Endothelial cell of umbilical vein (primary cell): ENCODE data around the gene PSG7. TPM values are rescaled to one million over a fixed set of nuclear protein-coding genes. Genes with fewer than 3 reads are reported as not detected.
"Not testable (repeated sequence)": the region's sequence is repeated elsewhere in the genome, so short reads cannot be mapped to it uniquely, and the experiment has no call there.

ENCODE experiments used
- BruUV-seq: library from RNA; stranded (reverse); fragments of 400-500 nt; replicated peaks from 2 replicates; lab custom pipeline; 2021; lab: Mats Ljungman, UMichigan
- CTCF ChIA-PET: fragments of 300-600, 350-600 bp; sonication (Branson Sonifier 250); formaldehyde crosslinking; loops from one replicate; lab custom pipeline; 2021; ENCODE audit warnings: antibody characterized with exemption, inconsistent platforms; lab: Charles Lee
- POLR2A ChIA-PET: fragments of 300-600, 350-600 bp; sonication (Branson Sonifier 250); formaldehyde crosslinking; loops from one replicate; lab custom pipeline; 2021; ENCODE audit warnings: antibody characterized with exemption, inconsistent platforms; lab: Charles Lee
- DNase-seq: peaks from one replicate; pipeline ENCODE4 v3.0.0-alpha.2; 2011; ENCODE audit warnings: low read depth, low spot score
- FAIRE-seq: peaks from 2 replicates; lab custom pipeline; 2011; peaks lifted over from hg19 to GRCh38; lab: Jason Lieb, UNC
- H2AFZ ChIP-seq: 2 replicates; pipeline ENCODE4 v1.6.0; 2012; ENCODE audit warnings: low read depth, low read length, control low read depth, inconsistent platforms
- H3K27ac ChIP-seq: 2 replicates; pipeline ENCODE4 v1.5.1; 2011; ENCODE audit warnings: low read depth, mild to moderate bottlenecking, control low read depth, low read length, moderate library complexity; ENCODE audit not compliant: insufficient read depth
- H3K27me3 ChIP-seq, 2 experiments: 2 replicates each; pipeline versions ENCODE4 v1.6.0 to v1.6.1; 2011; ENCODE audit warnings: low read length in 2 of 2, mixed read lengths in 1 of 2; ENCODE audit not compliant: control insufficient read depth in 2 of 2, insufficient read depth in 2 of 2
- H3K36me3 ChIP-seq, 2 experiments: 2 replicates in 1 of 2; 3 replicates in 1 of 2; pipeline ENCODE4 v1.5.1; 2011; ENCODE audit warnings: low read length in 2 of 2, mild to moderate bottlenecking in 1 of 2, moderate library complexity in 1 of 2; ENCODE audit not compliant: control insufficient read depth in 2 of 2, insufficient read depth in 2 of 2; ENCODE audit errors: extremely low read depth in 1 of 2
- H3K4me1 ChIP-seq: 3 replicates; pipeline ENCODE4 v1.5.1; 2011; ENCODE audit warnings: mild to moderate bottlenecking, low read length; ENCODE audit not compliant: control insufficient read depth, insufficient read depth; ENCODE audit errors: extremely low read depth
- H3K4me2 ChIP-seq: 2 replicates; pipeline ENCODE4 v1.6.1; 2011; ENCODE audit warnings: low read length, control low read depth, mixed read lengths; ENCODE audit not compliant: insufficient read depth
- H3K4me3 ChIP-seq, 3 experiments: fragments of 200-600 bp in 1 of 3; sonication (generic), shearing (Covaris generic) in 1 of 3; replicated peaks in 1 of 3; 2 replicates each; pipeline ENCODE4 v1.5.1; 2011 to 2016; ENCODE audit warnings: control low read depth in 3 of 3, low read length in 3 of 3, mild to moderate bottlenecking in 2 of 3, inconsistent platforms in 1 of 3, low read depth in 1 of 3, moderate library complexity in 1 of 3; ENCODE audit not compliant: insufficient read depth in 1 of 3
- H3K79me2 ChIP-seq: 2 replicates; pipeline ENCODE4 v1.6.0; 2012; ENCODE audit warnings: low read length, inconsistent platforms; ENCODE audit not compliant: control insufficient read depth, insufficient read depth
- H3K9ac ChIP-seq: replicated peaks from 2 replicates; pipeline ENCODE3; 2011; ENCODE audit warnings: low read length, control low read depth; ENCODE audit not compliant: insufficient read depth; ENCODE audit errors: extremely low read depth
- H3K9me1 ChIP-seq: replicated peaks from 3 replicates; pipeline ENCODE4 v1.6.0; 2011; ENCODE audit warnings: mild to moderate bottlenecking, low read length; ENCODE audit not compliant: control insufficient read depth, insufficient read depth; ENCODE audit errors: extremely low read depth
- H3K9me3 ChIP-seq: replicated peaks from 2 replicates; pipeline ENCODE4 v1.5.1; 2012; ENCODE audit warnings: low read length, inconsistent platforms; ENCODE audit not compliant: control insufficient read depth, insufficient read depth
- H4K20me1 ChIP-seq: replicated peaks from 2 replicates; pipeline ENCODE3; 2011; ENCODE audit warnings: mild to moderate bottlenecking, low read length; ENCODE audit not compliant: control insufficient read depth, insufficient read depth; ENCODE audit errors: extremely low read depth
- dilution Hi-C: fragments of 300-500 bp; cut with MboI; formaldehyde crosslinking; loops from one replicate; pipeline ENCODE4 v1.15.0; 2019; ENCODE audit warnings: low sequenced_read_pairs; ENCODE audit not compliant: extremely low pct_ligation_motif_present
- intact Hi-C: fragments of 100-400 bp; cut with micrococcal nuclease; formaldehyde crosslinking; loops from one replicate; pipeline ENCODE4 v1.10.0; 2022
- polyA plus RNA-seq, 4 experiments: library from polyadenylated mRNA; depleted of rRNA in 3 of 4; stranded (reverse) in 3 of 4; unstranded in 1 of 4; fragments of >200 nt; gene quantifications; 2 replicates each; pipeline versions ENCODE4 v1.2.1 to v1.2.3, GENCODE V29; 2011 to 2012; ENCODE audit warnings: missing spikeins in 1 of 4
- total RNA-seq: library from RNA; stranded (reverse); gene quantifications from 2 replicates; pipeline ENCODE4 v1.2.3, GENCODE V29; 2021

The PSG7 gene
- total and polyA plus RNA-seq, 2 donors (not counting 3 experiments of a cell fraction or from before 2014, with no cell fraction given) = not detected

DNA sequence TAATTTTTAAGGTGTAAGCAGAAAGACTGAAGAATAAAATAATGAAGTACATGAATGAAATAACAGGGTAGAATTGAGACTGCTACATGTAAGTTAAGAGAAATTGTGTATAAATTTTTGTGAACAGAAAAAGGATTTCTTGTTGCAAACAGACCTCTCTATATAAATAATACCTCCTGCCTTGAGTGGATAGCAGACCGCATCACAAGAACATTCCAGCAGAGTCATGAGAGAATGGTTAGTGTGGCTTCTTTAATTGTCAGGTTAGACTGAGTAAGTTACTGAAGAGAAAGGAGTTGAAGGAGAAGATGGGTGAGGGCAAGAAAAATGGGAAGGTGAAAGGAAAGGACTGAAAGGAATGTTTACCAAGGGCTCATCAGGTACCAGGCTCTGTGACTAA, 37.9 kb downstream of the PSG7 start:
- BruUV-seq, H3K4me2 ChIP-seq, H3K27me3 ChIP-seq, CTCF ChIA-PET, POLR2A ChIA-PET, FAIRE-seq, intact Hi-C loops, H3K9me1 ChIP-seq, H3K9ac ChIP-seq, H3K36me3 ChIP-seq, H4K20me1 ChIP-seq, H3K4me1 ChIP-seq, DNase-seq, H2AFZ ChIP-seq, H3K27ac ChIP-seq, H3K79me2 ChIP-seq, H3K9me3 ChIP-seq, dilution Hi-C loops, H3K4me3 ChIP-seq: not testable (repeated sequence)

DNA sequence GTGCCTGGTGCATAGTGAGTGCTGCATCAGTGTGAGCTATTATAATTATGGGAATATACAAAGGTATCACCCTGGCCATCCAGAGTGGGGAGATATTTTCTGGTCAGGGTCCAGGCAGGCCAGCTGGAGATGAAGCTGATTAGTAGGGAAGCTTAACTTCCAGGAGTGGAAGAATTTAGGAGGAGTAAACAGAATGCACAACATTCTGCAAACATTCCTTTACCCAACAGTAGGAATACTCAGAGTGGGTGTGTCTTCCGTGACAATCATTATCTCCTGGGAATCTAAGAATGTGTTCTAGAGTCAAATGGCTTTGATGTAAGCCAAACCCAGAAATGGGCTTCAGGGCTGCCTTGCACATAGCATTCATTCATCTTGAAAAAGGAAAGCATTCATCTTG, 38.4 kb downstream of the PSG7 start:
- H3K27me3 ChIP-seq, H3K79me2 ChIP-seq, H4K20me1 ChIP-seq, H3K9me1 ChIP-seq, DNase-seq, H3K9me3 ChIP-seq, H3K36me3 ChIP-seq, H3K4me2 ChIP-seq, H3K4me3 ChIP-seq, H2AFZ ChIP-seq, H3K27ac ChIP-seq, dilution Hi-C loops, FAIRE-seq, H3K4me1 ChIP-seq, BruUV-seq, CTCF ChIA-PET, H3K9ac ChIP-seq, POLR2A ChIA-PET, intact Hi-C loops: not testable (repeated sequence)

DNA sequence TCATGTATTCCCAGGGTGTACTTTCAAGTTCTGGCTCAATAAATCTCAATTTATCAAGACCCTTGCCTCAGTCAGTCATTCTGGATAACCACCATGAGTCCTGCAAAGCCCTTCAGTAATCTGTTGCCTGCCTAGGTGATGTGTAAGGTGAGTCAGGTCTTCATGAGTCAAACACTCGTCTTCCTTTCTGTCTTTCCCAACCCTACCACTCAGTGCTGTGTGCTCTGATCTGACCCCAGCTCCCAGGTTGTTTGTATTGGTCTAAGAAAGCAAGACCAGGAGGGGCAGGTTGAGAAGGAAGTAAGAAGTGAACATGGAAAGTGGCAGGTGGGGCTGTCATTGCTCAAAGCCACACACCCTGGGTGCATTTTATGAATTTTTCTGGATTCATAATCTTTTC, 39.3 kb downstream of the PSG7 start:
- H3K4me3 ChIP-seq, H3K4me2 ChIP-seq, H3K9me3 ChIP-seq, CTCF ChIA-PET, intact Hi-C loops, BruUV-seq, H3K36me3 ChIP-seq, H3K9me1 ChIP-seq, dilution Hi-C loops, H2AFZ ChIP-seq, H4K20me1 ChIP-seq, DNase-seq, H3K9ac ChIP-seq, POLR2A ChIA-PET, FAIRE-seq, H3K27me3 ChIP-seq, H3K79me2 ChIP-seq, H3K27ac ChIP-seq, H3K4me1 ChIP-seq: not testable (repeated sequence)

DNA sequence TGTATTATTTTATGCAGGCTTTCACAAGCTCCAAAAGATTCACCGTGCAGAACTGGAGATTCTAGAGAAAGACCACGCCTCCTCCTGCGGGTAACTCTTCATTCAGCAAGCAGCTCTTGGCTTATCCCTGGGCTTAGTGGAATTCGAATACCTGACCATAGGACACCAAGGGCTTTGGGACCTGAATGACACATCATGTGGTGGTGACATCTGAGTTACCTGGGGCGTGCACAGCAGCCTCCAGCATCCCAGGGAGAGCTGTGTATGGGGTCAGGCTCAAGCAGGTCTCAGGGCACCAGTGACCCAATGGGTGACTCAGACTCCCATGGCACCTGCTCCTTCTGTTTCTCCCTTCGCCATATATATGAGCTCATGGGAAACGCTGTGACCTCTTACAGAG, 46.6 kb downstream of the PSG7 start:
- BruUV-seq = not testable (repeated sequence)

More for the DNA sequence above, 46.6 kb downstream of the PSG7 start:
- H3K9me1 ChIP-seq, dilution Hi-C loops, H3K27ac ChIP-seq, DNase-seq, FAIRE-seq, H3K4me2 ChIP-seq, H3K36me3 ChIP-seq, H4K20me1 ChIP-seq, H3K27me3 ChIP-seq, H3K79me2 ChIP-seq, H3K4me3 ChIP-seq, H2AFZ ChIP-seq, H3K9ac ChIP-seq, H3K9me3 ChIP-seq, CTCF ChIA-PET, intact Hi-C loops, H3K4me1 ChIP-seq, POLR2A ChIA-PET: not testable (repeated sequence)
